ENCODE data around the gene DTHD1. TPM values are rescaled to one million over a fixed set of nuclear protein-coding genes. Genes with fewer than 3 reads are reported as not detected.

Gene DTHD1
- not detected in 2 replicates for total RNA-seq

DNA sequence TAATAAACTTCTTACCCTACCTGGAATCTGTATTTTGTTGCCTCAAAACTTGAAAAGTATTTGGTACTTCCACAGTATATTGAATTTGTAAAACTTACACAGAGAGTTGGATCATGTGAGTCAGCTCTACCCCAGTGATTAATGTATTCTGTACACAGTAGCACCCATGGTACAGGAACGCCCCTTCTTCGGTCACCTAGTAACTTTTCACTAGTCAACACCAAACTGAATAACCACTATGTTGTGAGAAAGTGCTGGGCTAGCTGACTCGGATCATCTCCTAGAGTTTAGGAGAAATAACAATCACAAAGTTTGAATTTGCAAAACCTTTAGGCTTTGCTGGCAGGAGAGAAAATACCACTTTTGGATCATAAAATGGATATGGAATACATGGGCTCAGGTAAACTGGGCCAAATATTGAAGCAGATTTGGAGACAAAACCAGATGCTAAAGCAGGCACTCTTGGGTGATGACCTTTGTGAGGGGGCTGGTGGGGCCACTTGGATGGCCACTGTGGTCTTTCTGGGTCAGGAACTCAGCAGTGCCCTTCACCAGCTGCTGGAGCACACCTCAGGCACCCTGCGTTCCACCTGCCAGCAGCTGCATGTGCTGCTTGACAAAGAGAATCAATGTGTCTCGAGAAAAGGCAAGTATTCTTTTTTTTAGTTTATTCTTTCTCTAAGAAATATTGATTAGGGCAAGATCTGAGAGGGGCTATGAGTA lies at the start of gene DTHD1:
Gene DTHD1, plus strand, starts transcription at position 233 of the 723 bp plus-strand sequence. Its CDS starts 143 bp downstream, at position 376.

GRCh38 chr4:36244257-36245082 lies 36.9 kb upstream of the DTHD1 start, which contains the start of gene ARAP2:
Gene ARAP2 (minus strand): TSS chr4:36244514. CDS start chr4:36229486, 15,028 bp downstream.

Other genes with a start within 250 kb of the DTHD1 start
- gene ARAP2, start 37.1 kb upstream of the DTHD1 start, total RNA-seq: 0.16 and 0.18 TPM in 2 replicates

Data from cardiac atrium fibroblast (primary cell).